Large intestine (tissue), 12 donors: ENCODE measurements around the gene FBXL17. TPM values are rescaled to one million over a fixed set of nuclear protein-coding genes. Genes with fewer than 3 reads are reported as not detected.

ENCODE experiments used
- DNase-seq, 2 donors: peaks; one replicate each; pipeline versions ENCODE4 v3.0.0 to v3.0.0-alpha.2; 2013
- H3K27ac ChIP-seq: one replicate; pipeline ENCODE4 v1.5.1; 2013; ENCODE audit warnings: low read length
- H3K27me3 ChIP-seq: 2 replicates; pipeline ENCODE4 v1.6.1; 2013; ENCODE audit warnings: low read length; ENCODE audit not compliant: control insufficient read depth, insufficient read depth
- H3K36me3 ChIP-seq: 2 replicates; pipeline ENCODE4 v1.6.1; 2013; ENCODE audit warnings: low read length; ENCODE audit not compliant: control insufficient read depth, insufficient read depth
- H3K4me1 ChIP-seq: one replicate; pipeline ENCODE4 v1.6.1; 2013; ENCODE audit warnings: low read length; ENCODE audit not compliant: control insufficient read depth, insufficient read depth
- H3K4me3 ChIP-seq: one replicate; pipeline ENCODE4 v1.5.1; 2013; ENCODE audit warnings: low read length
- H3K9me3 ChIP-seq: one replicate; pipeline ENCODE4 v1.6.1; 2013; ENCODE audit warnings: mild to moderate bottlenecking, low read depth, low read length, moderate library complexity; ENCODE audit not compliant: control insufficient read depth
- WGBS: methylation state at CpG from one replicate; pipeline ENCODE4 v1.1.5; 2013; ENCODE audit warnings: low lambda C conversion rate; ENCODE audit not compliant: insufficient coverage; 5-methylcytosine and 5-hydroxymethylcytosine counted together
- long read RNA-seq, 11 donors: transcript quantifications; one replicate each; lab custom pipeline, GENCODE V29; 2026
- polyA plus RNA-seq: library from polyadenylated mRNA; unstranded; fragments of 120-200 nt; gene quantifications from one replicate; pipeline ENCODE4 v1.2.1, GENCODE V29; 2013

Gene FBXL17
- polyA plus RNA-seq: 20.4 TPM
- long read RNA-seq, donor 1: 0 reads
- long read RNA-seq, donor 2, full-length matches to known transcripts: 4 of 10 reads
- long read RNA-seq, donor 2, partial matches to known transcripts: 6 of 10 reads
- long read RNA-seq, donor 2, other reads (novel, unspliced or antisense): 0 of 10 reads
- long read RNA-seq, donor 3, full-length matches to known transcripts: 4 of 13 reads
- long read RNA-seq, donor 3, partial matches to known transcripts: 9 of 13 reads
- long read RNA-seq, donor 3, other reads (novel, unspliced or antisense): 0 of 13 reads
- long read RNA-seq, donor 4: 0 reads
- long read RNA-seq, donor 5, full-length matches to known transcripts: 2 of 2 reads
- long read RNA-seq, donor 5, partial matches to known transcripts: 0 of 2 reads
- long read RNA-seq, donor 5, other reads (novel, unspliced or antisense): 0 of 2 reads
- long read RNA-seq, donor 6, full-length matches to known transcripts: 4 of 4 reads
- long read RNA-seq, donor 6, partial matches to known transcripts: 0 of 4 reads
- long read RNA-seq, donor 6, other reads (novel, unspliced or antisense): 0 of 4 reads
- long read RNA-seq, donor 7, full-length matches to known transcripts: 3 of 8 reads
- long read RNA-seq, donor 7, partial matches to known transcripts: 5 of 8 reads
- long read RNA-seq, donor 7, other reads (novel, unspliced or antisense): 0 of 8 reads
- long read RNA-seq, donor 8, full-length matches to known transcripts: 5 of 5 reads
- long read RNA-seq, donor 8, partial matches to known transcripts: 0 of 5 reads
- long read RNA-seq, donor 8, other reads (novel, unspliced or antisense): 0 of 5 reads
- long read RNA-seq, donor 9, full-length matches to known transcripts: 3 of 3 reads
- long read RNA-seq, donor 9, partial matches to known transcripts: 0 of 3 reads
- long read RNA-seq, donor 9, other reads (novel, unspliced or antisense): 0 of 3 reads
- long read RNA-seq, donor 10, full-length matches to known transcripts: 5 of 5 reads
- long read RNA-seq, donor 10, partial matches to known transcripts: 0 of 5 reads
- long read RNA-seq, donor 10, other reads (novel, unspliced or antisense): 0 of 5 reads
- long read RNA-seq, donor 11, full-length matches to known transcripts: 3 of 3 reads
- long read RNA-seq, donor 11, partial matches to known transcripts: 0 of 3 reads
- long read RNA-seq, donor 11, other reads (novel, unspliced or antisense): 0 of 3 reads

- Histone ChIP-seq H3K4me1 (peaks cover 9% of the 10 kb centered on the region), H3K9me3 (no peaks in the 10 kb centered on the region), H3K27ac (peak within 1 kb of the TSS; percentile 94), H3K27me3 (no peaks in the 10 kb centered on the region), H3K36me3 (no peaks in the 10 kb centered on the region), H3K4me3 (peak within 1 kb of the TSS; percentile 82)
- 7% methylated on average over 3 of the region's 82 CpGs for WGBS
- peak; percentile 93 to 97 for DNase-seq
These were observed at the start of gene FBXL17 for GRCh38 chr5:108381954-108382783. Gene FBXL17 (minus strand): TSS chr5:108382098.

GRCh38 chr5:108430931-108431608 is 49.2 kb upstream of the FBXL17 start:
- Histone ChIP-seq H3K36me3 (no peaks in the 10 kb centered on the region), H3K9me3 (no peaks in the 10 kb centered on the region), H3K27ac (no peak overlapping the region), H3K27me3 (no peaks in the 10 kb centered on the region), H3K4me1 (no peaks in the 10 kb centered on the region), H3K4me3 (no peak overlapping the region)
- no peak for DNase-seq
- 50% methylated on average over 1 of the region's 3 CpGs for WGBS

GRCh38 chr5:108421713-108422112 is 39.8 kb upstream of the FBXL17 start:
- Histone ChIP-seq H3K27ac (no peak overlapping the region), H3K36me3 (no peaks in the 10 kb centered on the region), H3K4me1 (no peaks in the 10 kb centered on the region), H3K27me3 (no peaks in the 10 kb centered on the region), H3K9me3 (peaks cover 3% of the 10 kb centered on the region), H3K4me3 (no peak overlapping the region)
- 87% methylated on average over 3 of the region's 5 CpGs for WGBS
- no peak for DNase-seq

- DNase-seq: no peak
- Histone ChIP-seq H3K4me3 (no peak overlapping the region), H3K36me3 (no peaks in the 10 kb centered on the region), H3K27ac (no peak overlapping the region), H3K4me1 (no peaks in the 10 kb centered on the region), H3K9me3 (peaks cover 3% of the 10 kb centered on the region), H3K27me3 (no peaks in the 10 kb centered on the region)
- WGBS: no CpG with 5 or more reads among the region's 1 CpG
These were observed 38.9 kb upstream of the FBXL17 start for GRCh38 chr5:108420755-108421154.

GRCh38 chr5:108420158-108420557 is 38.3 kb upstream of the FBXL17 start:
- Histone ChIP-seq H3K36me3 (no peaks in the 10 kb centered on the region), H3K4me1 (no peaks in the 10 kb centered on the region), H3K27ac (no peak overlapping the region), H3K27me3 (no peaks in the 10 kb centered on the region), H3K9me3 (peaks cover 3% of the 10 kb centered on the region), H3K4me3 (no peak overlapping the region)
- no CpG with 5 or more reads among the region's 5 CpGs for WGBS
- no peak for DNase-seq

- H3K36me3 ChIP-seq: no peaks in the 10 kb centered on the region
- H3K27ac ChIP-seq: no peak overlapping the region
- H3K4me1 ChIP-seq: no peaks in the 10 kb centered on the region
- H3K9me3 ChIP-seq: no peaks in the 10 kb centered on the region
- no CpG with 5 or more reads among the region's 8 CpGs for WGBS
- H3K4me3 ChIP-seq: no peak overlapping the region
- DNase-seq: no peak
- no peaks in the 10 kb centered on the region for H3K27me3 ChIP-seq
These were observed 36.3 kb upstream of the FBXL17 start for GRCh38 chr5:108418197-108418596.

GRCh38 chr5:108417166-108417670 is 35.3 kb upstream of the FBXL17 start:
- H3K36me3 ChIP-seq: no peaks in the 10 kb centered on the region
- H3K27me3 ChIP-seq: no peaks in the 10 kb centered on the region
- WGBS: 40% methylated on average over 2 of the region's 5 CpGs
- no peaks in the 10 kb centered on the region for H3K4me1 ChIP-seq
- H3K4me3 ChIP-seq: no peak overlapping the region
- no peak overlapping the region for H3K27ac ChIP-seq
- H3K9me3 ChIP-seq: no peaks in the 10 kb centered on the region
- no peak for DNase-seq

GRCh38 chr5:108415726-108416125 is 33.8 kb upstream of the FBXL17 start:
- Histone ChIP-seq H3K27me3 (no peaks in the 10 kb centered on the region), H3K4me1 (no peaks in the 10 kb centered on the region), H3K36me3 (no peaks in the 10 kb centered on the region), H3K27ac (no peak overlapping the region), H3K4me3 (no peak overlapping the region), H3K9me3 (no peaks in the 10 kb centered on the region)
- no peak for DNase-seq

- Histone ChIP-seq H3K9me3 (no peaks in the 10 kb centered on the region), H3K27me3 (no peaks in the 10 kb centered on the region), H3K27ac (no peak overlapping the region), H3K4me1 (no peaks in the 10 kb centered on the region), H3K36me3 (no peaks in the 10 kb centered on the region), H3K4me3 (no peak overlapping the region)
- DNase-seq: no peak
- WGBS: no CpG with 5 or more reads among the region's 2 CpGs
These were observed 27.9 kb upstream of the FBXL17 start for GRCh38 chr5:108409786-108410185.
